HCT116 (cell line): Measurements from ENCODE around the gene GLMP. TPM values are rescaled to one million over a fixed set of nuclear protein-coding genes. Genes with fewer than 3 reads are reported as not detected.

Experiments used
- ATAC-seq: fragments of 200-7000 bp; cut with Tn5 transposase; 2 replicates; pipeline ENCODE4 v1.9.1; 2020; ENCODE audit warnings: mild to moderate bottlenecking, moderate library complexity
- BruUV-seq: library from RNA; stranded (reverse); fragments of 400-500 nt; replicated peaks from 2 replicates; lab custom pipeline; 2021; lab: Mats Ljungman, UMichigan
- CTCF ChIA-PET: fragments of 300-600 bp; sonication (Branson Sonifier 250); formaldehyde crosslinking; loops from one replicate; lab custom pipeline; 2021; ENCODE audit warnings: antibody characterized with exemption; lab: Charles Lee
- POLR2A ChIA-PET: fragments of 300-600, 350-600 bp; sonication (Branson Sonifier 250); formaldehyde crosslinking; loops from one replicate; lab custom pipeline; 2021; ENCODE audit warnings: antibody characterized with exemption; lab: Charles Lee
- RAD21 ChIA-PET, 2 experiments: fragments of 300-600 bp; sonication (Branson Sonifier 250); formaldehyde crosslinking; loops; one replicate each; lab custom pipeline; 2023; ENCODE audit warnings: low total read pairs in 2 of 2; ENCODE audit not compliant: uncharacterized antibody in 2 of 2, unreplicated experiment in 2 of 2, low non-redundant PET in 1 of 2; lab: Charles Lee
- DNase-seq: peaks from one replicate; pipeline ENCODE4 v3.0.0-alpha.2; 2010; ENCODE audit warnings: low read depth, low spot score
- H2AFZ ChIP-seq: fragments of 200-600 bp; shearing (Covaris generic), sonication (generic); 2 replicates; pipeline ENCODE4 v1.6.1; 2017; ENCODE audit warnings: low read depth, mixed run types, mixed read lengths, antibody characterized with exemption, low read length; ENCODE audit not compliant: poor library complexity, severe bottlenecking
- H3K27ac ChIP-seq: 2 replicates; pipeline ENCODE4 v1.5.1; 2012; ENCODE audit warnings: low read depth, low read length
- H3K27me3 ChIP-seq: fragments of 200-600 bp; sonication (generic); 2 replicates; pipeline ENCODE4 v1.6.1; 2016; ENCODE audit warnings: mixed run types, low read length, mixed read lengths; ENCODE audit not compliant: insufficient read depth
- H3K36me3 ChIP-seq, 2 experiments: fragments of 200-500 bp in 1 of 2; fragments of 200-600 bp in 1 of 2; sonication (Bioruptor generic) in 1 of 2; sonication (generic) in 1 of 2; 2 replicates each; pipeline versions ENCODE4 v1.5.1 to v1.6.1; 2014 to 2016; ENCODE audit warnings: low read length in 2 of 2, inconsistent platforms in 1 of 2, mixed read lengths in 1 of 2, mixed run types in 1 of 2; ENCODE audit not compliant: insufficient read depth in 2 of 2, control insufficient read depth in 1 of 2
- H3K4me1 ChIP-seq, 2 experiments: fragments of 200-600 bp in 1 of 2; sonication (generic) in 1 of 2; 2 replicates each; pipeline versions ENCODE4 v1.5.1 to v1.6.1; 2012 to 2017; ENCODE audit warnings: low read length in 2 of 2, inconsistent platforms in 1 of 2, mild to moderate bottlenecking in 1 of 2, mixed read lengths in 1 of 2, mixed run types in 1 of 2, moderate library complexity in 1 of 2; ENCODE audit not compliant: insufficient read depth in 2 of 2, control insufficient read depth in 1 of 2
- H3K4me2 ChIP-seq: fragments of 200-600 bp; sonication (generic); 2 replicates; pipeline ENCODE4 v1.6.1; 2017; ENCODE audit warnings: mixed run types, low read length, mixed read lengths
- H3K4me3 ChIP-seq, 2 experiments: fragments of 200-600 bp in 1 of 2; sonication (generic) in 1 of 2; replicated peaks in 1 of 2; 2 replicates each; pipeline ENCODE4 v1.5.1; 2011 to 2016; ENCODE audit warnings: low read length in 2 of 2, control low read depth in 1 of 2, low read depth in 1 of 2, mild to moderate bottlenecking in 1 of 2, mixed read lengths in 1 of 2, mixed run types in 1 of 2
- H3K79me2 ChIP-seq: fragments of 200-600 bp; sonication (generic); 2 replicates; pipeline ENCODE4 v1.6.1; 2017; ENCODE audit warnings: mild to moderate bottlenecking, mixed run types, low read length, moderate library complexity, mixed read lengths; ENCODE audit not compliant: insufficient read depth
- H3K9ac ChIP-seq: fragments of 200-600 bp; sonication (generic); 2 replicates; pipeline ENCODE4 v1.6.1; 2016; ENCODE audit warnings: low read length, mixed read lengths
- H3K9me2 ChIP-seq: fragments of 200-600 bp; sonication (generic), shearing (Covaris generic); 2 replicates; pipeline ENCODE4 v1.6.1; 2017; ENCODE audit warnings: mixed run types, mild to moderate bottlenecking, moderate library complexity; ENCODE audit not compliant: insufficient read depth
- H3K9me3 ChIP-seq, 2 experiments: fragments of 200-500 bp in 1 of 2; fragments of 200-600 bp in 1 of 2; sonication (Bioruptor generic) in 1 of 2; sonication (generic) in 1 of 2; 2 replicates each; pipeline ENCODE4 v1.6.1; 2014 to 2017; ENCODE audit warnings: low read length in 2 of 2, mixed read lengths in 2 of 2, inconsistent platforms in 1 of 2, low read depth in 1 of 2, mild to moderate bottlenecking in 1 of 2, mixed run types in 1 of 2, moderate library complexity in 1 of 2; ENCODE audit not compliant: control insufficient read depth in 1 of 2, insufficient read depth in 1 of 2
- H4K20me1 ChIP-seq: fragments of 200-600 bp; sonication (generic), shearing (Covaris generic); 2 replicates; pipeline ENCODE4 v1.6.1; 2017; ENCODE audit warnings: mixed run types, mild to moderate bottlenecking, moderate library complexity; ENCODE audit not compliant: insufficient read depth
- CBX3 ChIP-seq: IDR thresholded peaks from 2 replicates; pipeline ENCODE4 v1.6.1; 2012; ENCODE audit warnings: low read depth
- CEBPB ChIP-seq: IDR thresholded peaks from 2 replicates; pipeline ENCODE4 v1.6.1; 2012; ENCODE audit warnings: low read depth
- EGR1 ChIP-seq: IDR thresholded peaks from 2 replicates; pipeline ENCODE4 v1.6.1; 2012; ENCODE audit warnings: low read depth
- ELF1 ChIP-seq: IDR thresholded peaks from 2 replicates; pipeline ENCODE4 v1.6.1; 2012; ENCODE audit warnings: low read depth, borderline replicate concordance
- EZH2phosphoT487 ChIP-seq: fragments of 200-600 bp; IDR thresholded peaks from 2 replicates; pipeline ENCODE4 v1.6.1; 2018; ENCODE audit warnings: antibody characterized with exemption, borderline replicate concordance
- JUND ChIP-seq: IDR thresholded peaks from 2 replicates; pipeline ENCODE4 v1.6.1; 2012
- POLR2A ChIP-seq: IDR thresholded peaks from 2 replicates; pipeline ENCODE4 v1.7.0; 2011; ENCODE audit warnings: borderline replicate concordance; ENCODE audit not compliant: insufficient read depth, insufficient read length; ENCODE audit errors: extremely low read depth
- SP1 ChIP-seq: IDR thresholded peaks from 2 replicates; pipeline ENCODE4 v1.6.1; 2012; ENCODE audit warnings: low read depth
- SRF ChIP-seq: IDR thresholded peaks from 2 replicates; pipeline ENCODE4 v1.6.1; 2012; ENCODE audit warnings: low read depth
- TCF7L2 ChIP-seq: IDR thresholded peaks from 2 replicates; pipeline ENCODE4 v1.7.0; 2011; ENCODE audit warnings: borderline replicate concordance, inconsistent platforms; ENCODE audit not compliant: insufficient read depth, insufficient read length; ENCODE audit errors: extremely low read depth
- YY1 ChIP-seq: IDR thresholded peaks from 2 replicates; pipeline ENCODE4 v1.6.1; 2011; ENCODE audit warnings: low read length, low read depth, moderate library complexity, mild to moderate bottlenecking; ENCODE audit not compliant: insufficient replicate concordance; ENCODE audit errors: extremely low read depth
- ZFX ChIP-seq: fragments of 450-650 bp; IDR thresholded peaks from 2 replicates; pipeline ENCODE4 v1.6.1; 2017
- ZNF274 ChIP-seq: fragments of 200-500 bp; sonication (Bioruptor generic); IDR thresholded peaks from 2 replicates; pipeline ENCODE4 v1.6.1; 2014; ENCODE audit warnings: mild to moderate bottlenecking, low read depth, low read length, inconsistent platforms
- intact Hi-C: fragments of 100-400 bp; cut with micrococcal nuclease; formaldehyde crosslinking; loops from 2 replicates; pipeline ENCODE4 v1.10.0; 2022
- total RNA-seq: library from RNA; stranded (reverse); gene quantifications from one replicate; pipeline ENCODE4 v1.2.1, GENCODE V29; 2021; ENCODE audit not compliant: unreplicated experiment
- TF ChIP-seq, protein P1 (sequence below): IDR thresholded peaks from 2 replicates; pipeline ENCODE4 v1.6.1; 2012
- TF ChIP-seq, protein P2 (sequence below): IDR thresholded peaks from 2 replicates; pipeline ENCODE4 v1.6.1; 2011; ENCODE audit warnings: mild to moderate bottlenecking, low read length, moderate library complexity; ENCODE audit not compliant: insufficient replicate concordance; ENCODE audit errors: extremely low read depth
- TF ChIP-seq, protein P3 (sequence below): IDR thresholded peaks from 2 replicates; pipeline ENCODE4 v1.6.1; 2012; ENCODE audit warnings: low read depth

The GLMP gene
- total RNA-seq, 1 experiment from 2014 or later = 27.8 TPM

DNA sequence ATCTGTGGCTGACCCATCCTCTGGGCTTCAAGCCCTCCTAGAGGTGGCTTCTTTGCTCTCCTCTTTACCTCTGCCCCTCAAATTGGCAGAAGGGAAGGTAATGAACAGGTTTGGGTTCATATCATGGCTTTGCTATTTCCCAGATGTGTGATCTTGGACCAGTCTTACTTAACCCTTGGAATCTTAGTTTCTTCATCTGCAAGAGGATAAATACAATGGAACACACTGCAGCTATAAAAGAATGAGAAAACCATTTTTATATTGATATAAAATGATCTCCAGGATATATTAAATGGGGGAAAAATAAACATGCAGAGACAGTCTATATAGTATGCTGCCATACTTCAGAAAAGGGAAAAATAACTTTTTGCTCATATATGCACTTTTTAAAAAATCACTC, 5.6 kb downstream of the GLMP start:
- no peak overlapping the region for H3K9ac ChIP-seq
- H3K36me3 ChIP-seq = no peaks in the 10 kb centered on the region; a peak in 1 of 4 replicates
- H3K4me3 ChIP-seq = no peak overlapping the region
- TF ChIP-seq, protein P1, sequence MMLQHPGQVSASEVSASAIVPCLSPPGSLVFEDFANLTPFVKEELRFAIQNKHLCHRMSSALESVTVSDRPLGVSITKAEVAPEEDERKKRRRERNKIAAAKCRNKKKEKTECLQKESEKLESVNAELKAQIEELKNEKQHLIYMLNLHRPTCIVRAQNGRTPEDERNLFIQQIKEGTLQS = no peak
- POLR2A ChIA-PET = interaction anchor here (1.5 kb wide), 1 partner anchor 11 kb away, joined by 3 read pairs; no protein-coding TSS in a partner anchor
- intact Hi-C loops = no loop called here
- H4K20me1 ChIP-seq = no peaks in the 10 kb centered on the region
- RAD21 ChIA-PET = no interaction called here
- no peak for ATAC-seq
- H3K27ac ChIP-seq = no peak overlapping the region
- CTCF ChIA-PET = no interaction called here
- H2AFZ ChIP-seq = no peak overlapping the region
- no peaks in the 10 kb centered on the region for H3K27me3 ChIP-seq
- H3K79me2 ChIP-seq = no peaks in the 10 kb centered on the region
- no TSS peak for BruUV-seq
- H3K4me1 ChIP-seq = peaks cover 2% of the 10 kb centered on the region in 2 experiments; a peak in 2 of 4 replicates
- no peak overlapping the region for H3K4me2 ChIP-seq
- H3K9me3 ChIP-seq = no peaks in the 10 kb centered on the region
- H3K9me2 ChIP-seq = no peaks in the 10 kb centered on the region
- DNase-seq = no peak

DNA sequence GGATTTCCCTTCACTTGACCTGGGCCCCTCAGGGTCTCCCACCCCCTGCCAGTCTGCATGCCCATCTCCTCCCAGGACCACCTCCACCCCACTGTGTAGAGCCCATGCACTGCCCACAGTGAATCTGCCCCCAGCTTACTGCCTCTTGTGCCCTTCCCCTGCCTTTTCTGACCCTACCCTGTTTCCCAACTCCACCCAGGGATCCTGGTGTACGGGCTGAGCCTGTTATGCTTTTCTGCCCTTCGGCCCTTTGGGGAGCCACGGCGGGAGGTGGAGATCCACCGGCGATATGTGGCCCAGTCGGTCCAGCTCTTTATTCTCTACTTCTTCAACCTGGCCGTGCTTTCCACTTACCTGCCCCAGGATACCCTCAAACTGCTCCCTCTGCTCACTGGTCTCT, 9.4 kb downstream of the GLMP start:
- H3K27me3 ChIP-seq = no peaks in the 10 kb centered on the region
- ChIA-PET CTCF (no interaction called here), POLR2A (no interaction called here), RAD21 (no interaction called here)
- H3K9me3 ChIP-seq = no peaks in the 10 kb centered on the region
- no peak overlapping the region for H3K4me2 ChIP-seq
- ATAC-seq (no peak), DNase-seq (no peak)
- H3K9me2 ChIP-seq = no peaks in the 10 kb centered on the region
- H3K36me3 ChIP-seq = no peaks in the 10 kb centered on the region
- intact Hi-C loops = no loop called here
- H3K27ac ChIP-seq = no peak overlapping the region
- no peak overlapping the region for H3K4me3 ChIP-seq
- peaks cover 4% of the 10 kb centered on the region; the same call in 1 of the 2 replicates for H4K20me1 ChIP-seq
- no TSS peak for BruUV-seq
- H3K9ac ChIP-seq = no peak overlapping the region
- no peak overlapping the region for H2AFZ ChIP-seq
- peaks cover 24% of the 10 kb centered on the region for H3K79me2 ChIP-seq
- peaks cover 18 to 22% of the 10 kb centered on the region in 2 experiments for H3K4me1 ChIP-seq
- no peak for TF ChIP-seq TCF7L2
- TF ChIP-seq EZH2phosphoT487 = no peak
- no peak for TF ChIP-seq YY1
- TF ChIP-seq POLR2A = no peak
- TF ChIP-seq SRF = no peak
- TF ChIP-seq, protein P2, sequence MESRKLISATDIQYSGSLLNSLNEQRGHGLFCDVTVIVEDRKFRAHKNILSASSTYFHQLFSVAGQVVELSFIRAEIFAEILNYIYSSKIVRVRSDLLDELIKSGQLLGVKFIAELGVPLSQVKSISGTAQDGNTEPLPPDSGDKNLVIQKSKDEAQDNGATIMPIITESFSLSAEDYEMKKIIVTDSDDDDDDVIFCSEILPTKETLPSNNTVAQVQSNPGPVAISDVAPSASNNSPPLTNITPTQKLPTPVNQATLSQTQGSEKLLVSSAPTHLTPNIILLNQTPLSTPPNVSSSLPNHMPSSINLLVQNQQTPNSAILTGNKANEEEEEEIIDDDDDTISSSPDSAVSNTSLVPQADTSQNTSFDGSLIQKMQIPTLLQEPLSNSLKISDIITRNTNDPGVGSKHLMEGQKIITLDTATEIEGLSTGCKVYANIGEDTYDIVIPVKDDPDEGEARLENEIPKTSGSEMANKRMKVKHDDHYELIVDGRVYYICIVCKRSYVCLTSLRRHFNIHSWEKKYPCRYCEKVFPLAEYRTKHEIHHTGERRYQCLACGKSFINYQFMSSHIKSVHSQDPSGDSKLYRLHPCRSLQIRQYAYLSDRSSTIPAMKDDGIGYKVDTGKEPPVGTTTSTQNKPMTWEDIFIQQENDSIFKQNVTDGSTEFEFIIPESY = no peak
- TF ChIP-seq, protein P3, sequence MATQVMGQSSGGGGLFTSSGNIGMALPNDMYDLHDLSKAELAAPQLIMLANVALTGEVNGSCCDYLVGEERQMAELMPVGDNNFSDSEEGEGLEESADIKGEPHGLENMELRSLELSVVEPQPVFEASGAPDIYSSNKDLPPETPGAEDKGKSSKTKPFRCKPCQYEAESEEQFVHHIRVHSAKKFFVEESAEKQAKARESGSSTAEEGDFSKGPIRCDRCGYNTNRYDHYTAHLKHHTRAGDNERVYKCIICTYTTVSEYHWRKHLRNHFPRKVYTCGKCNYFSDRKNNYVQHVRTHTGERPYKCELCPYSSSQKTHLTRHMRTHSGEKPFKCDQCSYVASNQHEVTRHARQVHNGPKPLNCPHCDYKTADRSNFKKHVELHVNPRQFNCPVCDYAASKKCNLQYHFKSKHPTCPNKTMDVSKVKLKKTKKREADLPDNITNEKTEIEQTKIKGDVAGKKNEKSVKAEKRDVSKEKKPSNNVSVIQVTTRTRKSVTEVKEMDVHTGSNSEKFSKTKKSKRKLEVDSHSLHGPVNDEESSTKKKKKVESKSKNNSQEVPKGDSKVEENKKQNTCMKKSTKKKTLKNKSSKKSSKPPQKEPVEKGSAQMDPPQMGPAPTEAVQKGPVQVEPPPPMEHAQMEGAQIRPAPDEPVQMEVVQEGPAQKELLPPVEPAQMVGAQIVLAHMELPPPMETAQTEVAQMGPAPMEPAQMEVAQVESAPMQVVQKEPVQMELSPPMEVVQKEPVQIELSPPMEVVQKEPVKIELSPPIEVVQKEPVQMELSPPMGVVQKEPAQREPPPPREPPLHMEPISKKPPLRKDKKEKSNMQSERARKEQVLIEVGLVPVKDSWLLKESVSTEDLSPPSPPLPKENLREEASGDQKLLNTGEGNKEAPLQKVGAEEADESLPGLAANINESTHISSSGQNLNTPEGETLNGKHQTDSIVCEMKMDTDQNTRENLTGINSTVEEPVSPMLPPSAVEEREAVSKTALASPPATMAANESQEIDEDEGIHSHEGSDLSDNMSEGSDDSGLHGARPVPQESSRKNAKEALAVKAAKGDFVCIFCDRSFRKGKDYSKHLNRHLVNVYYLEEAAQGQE = no peak
- TF ChIP-seq JUND = no peak
- TF ChIP-seq EGR1 = no peak
- no peak for TF ChIP-seq SP1
- TF ChIP-seq CEBPB = no peak
- no peak for TF ChIP-seq ZFX
- TF ChIP-seq CBX3 = no peak
- TF ChIP-seq ELF1 = no peak
- TF ChIP-seq, protein P1 = no peak
- TF ChIP-seq ZNF274 = no peak
